Fibroblast of skin of left biceps (primary cell): ENCODE data around the gene MDM1.
A peak's percentile ranks its signal among the peaks of the same experiment; 100 is the strongest.

Experiments
- DNase-seq, 2 experiments: peaks; one replicate each; pipeline ENCODE4 v3.0.0-alpha.2; 2013; ENCODE audit warnings: low read depth in 2 of 2

MDM1 gene

DNA sequence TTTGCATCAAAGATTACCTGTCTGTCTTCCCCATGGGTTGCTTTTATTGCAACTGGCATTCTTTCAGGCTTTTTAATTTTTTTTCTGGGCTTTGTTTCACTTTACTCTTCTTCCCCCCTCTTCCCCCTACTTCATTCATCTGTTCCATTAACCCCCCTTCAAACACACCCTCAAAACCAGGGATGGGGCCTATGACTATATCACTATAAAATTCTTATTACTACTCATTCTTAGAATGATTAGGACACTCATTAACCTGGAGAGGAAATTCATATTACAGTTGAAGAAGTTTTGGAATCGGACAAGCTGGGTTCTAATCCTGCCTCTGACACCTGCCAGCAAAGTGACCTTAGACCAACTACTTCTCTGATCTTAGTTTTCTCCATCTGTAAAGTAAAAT, 24.8 kb upstream of the MDM1 start:
- DNase-seq, result no peak

DNA sequence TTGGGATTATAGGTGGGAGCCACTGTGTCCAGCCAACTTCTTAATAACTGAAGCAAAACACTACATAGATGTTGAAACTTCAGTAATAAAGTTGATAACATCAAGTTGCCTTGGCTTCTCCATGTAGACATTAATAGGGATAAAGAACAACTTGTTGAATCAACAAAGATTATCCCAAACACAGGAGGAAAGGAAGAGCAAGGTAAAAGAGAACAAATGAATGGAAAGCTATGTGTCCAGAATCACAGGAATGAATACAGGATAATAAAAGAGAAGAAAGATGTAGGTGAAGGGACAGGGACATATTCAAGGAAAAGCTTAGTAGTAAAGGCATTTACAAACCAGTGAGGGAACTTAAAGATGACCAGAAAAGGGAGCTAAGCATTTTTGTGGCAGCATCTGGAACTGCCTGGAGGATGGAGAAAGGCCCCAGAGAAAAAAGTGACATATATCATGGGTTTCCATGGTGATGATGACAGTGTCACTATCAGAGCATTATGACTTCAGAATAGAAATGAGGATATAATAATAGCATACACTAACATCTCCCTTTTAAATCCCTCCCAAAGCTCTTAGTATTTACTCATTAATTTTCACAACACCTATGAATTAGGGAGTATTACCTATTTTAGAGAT, 24.0 kb upstream of the MDM1 start:
- no peak for DNase-seq

GRCh38 chr12:68354977-68355541, 22.9 kb upstream of the MDM1 start:
- no peak for DNase-seq

DNA sequence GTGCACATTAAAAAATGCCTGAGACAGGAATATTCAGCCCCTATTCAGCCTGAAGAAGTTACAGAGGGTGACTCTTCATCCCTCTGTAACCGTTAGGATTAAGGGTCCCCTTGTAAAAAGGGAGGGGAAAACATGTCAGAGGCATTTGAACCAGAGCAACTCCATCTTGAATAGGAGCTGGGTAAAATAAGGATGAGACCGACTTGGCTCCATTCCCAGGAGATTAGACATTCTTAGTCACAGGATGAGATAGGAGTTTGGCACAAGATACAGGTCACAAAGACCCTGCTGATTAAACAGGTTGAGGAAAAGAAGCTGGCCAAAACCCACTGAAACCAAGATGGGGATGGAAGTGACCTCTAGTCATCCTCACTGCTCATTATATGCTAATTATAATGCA, 19.9 kb upstream of the MDM1 start:
- no peak for DNase-seq

GRCh38 chr12:68350753-68351152, 18.6 kb upstream of the MDM1 start:
- DNase-seq, result peak in 1 of 2 experiments; percentile 36

- no peak for DNase-seq
Measured at GRCh38 chr12:68349921-68350606, 17.9 kb upstream of the MDM1 start.

DNA sequence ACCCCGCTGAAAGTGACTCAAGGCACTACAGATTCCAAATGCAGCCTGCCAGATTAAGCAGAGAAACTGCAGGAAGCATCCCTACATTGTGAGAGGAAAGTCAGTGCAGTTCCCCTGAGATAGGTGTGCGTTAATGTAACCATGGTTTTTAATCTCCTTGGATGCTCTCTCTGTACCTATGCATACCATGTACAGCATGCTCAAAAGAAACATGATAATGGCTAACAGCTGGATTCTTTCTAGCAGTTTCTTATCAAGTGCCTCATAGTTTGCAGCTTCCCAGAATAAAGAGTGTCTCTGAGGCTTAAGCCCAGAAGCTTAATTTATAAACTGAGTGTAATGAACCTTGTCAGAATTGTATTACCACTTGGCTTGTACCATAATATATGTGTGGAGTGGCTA, 17.1 kb upstream of the MDM1 start:
- DNase-seq, result no peak

DNA sequence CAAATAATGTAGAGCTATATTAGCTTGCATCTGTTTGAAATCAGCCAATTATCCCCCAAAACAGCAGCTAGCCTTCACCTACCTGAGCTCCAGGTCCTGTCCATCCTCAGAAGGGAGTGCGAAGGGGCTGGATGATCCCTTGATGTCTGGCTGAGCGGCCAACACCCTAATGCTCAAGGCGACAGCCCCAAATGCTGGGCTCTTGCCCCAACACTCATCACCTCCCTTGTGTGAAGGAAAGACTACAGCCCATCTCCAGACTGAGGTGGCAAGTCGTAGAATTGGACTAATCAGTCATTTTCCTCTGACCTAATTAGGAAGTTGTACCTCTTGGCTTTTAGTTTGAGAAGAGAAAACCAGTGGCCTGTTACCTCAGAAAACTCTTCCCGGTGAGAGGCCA, 16.3 kb upstream of the MDM1 start:
- no peak for DNase-seq

DNA sequence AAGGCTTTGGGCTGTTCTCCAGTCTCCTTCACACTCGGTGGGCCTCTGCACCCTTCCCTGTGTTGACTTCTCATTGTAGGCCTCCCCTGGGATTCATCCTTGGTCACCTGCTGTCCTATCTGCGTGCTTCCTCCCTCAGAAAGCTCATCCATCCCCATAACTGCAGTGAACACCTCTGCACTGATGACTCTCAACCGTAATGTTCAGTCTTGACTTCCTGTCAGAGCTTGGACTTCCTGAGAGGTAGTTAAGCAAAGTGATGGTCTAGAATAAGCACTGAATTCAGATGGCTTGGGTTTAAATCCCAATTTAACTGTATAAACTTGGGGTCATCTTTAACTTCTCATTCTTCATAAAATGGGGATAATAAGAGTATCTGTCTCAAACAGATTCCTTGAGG, 13.6 kb upstream of the MDM1 start:
- no peak for DNase-seq

DNA sequence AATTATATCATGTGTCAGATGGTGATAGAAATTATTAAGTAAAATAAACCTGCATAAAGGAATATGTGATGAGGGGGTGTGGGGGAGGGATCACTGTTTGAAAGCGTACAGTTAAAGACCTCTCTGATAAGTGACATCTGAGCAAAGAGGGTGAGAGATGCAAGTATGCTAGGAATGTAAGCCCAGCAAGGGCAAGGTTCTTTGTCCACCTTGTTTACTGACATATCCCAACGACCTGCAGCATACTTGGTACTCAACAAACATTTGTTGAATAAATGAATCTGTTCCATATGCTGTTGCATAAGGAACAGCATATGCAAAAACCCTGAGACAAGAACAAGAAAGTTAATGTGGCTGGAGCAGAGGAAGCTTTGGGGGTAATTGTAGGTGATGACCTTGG, 12.0 kb upstream of the MDM1 start:
- DNase-seq, result no peak

- no peak for DNase-seq
Measured at GRCh38 chr12:68342966-68343365, 10.8 kb upstream of the MDM1 start.

DNA sequence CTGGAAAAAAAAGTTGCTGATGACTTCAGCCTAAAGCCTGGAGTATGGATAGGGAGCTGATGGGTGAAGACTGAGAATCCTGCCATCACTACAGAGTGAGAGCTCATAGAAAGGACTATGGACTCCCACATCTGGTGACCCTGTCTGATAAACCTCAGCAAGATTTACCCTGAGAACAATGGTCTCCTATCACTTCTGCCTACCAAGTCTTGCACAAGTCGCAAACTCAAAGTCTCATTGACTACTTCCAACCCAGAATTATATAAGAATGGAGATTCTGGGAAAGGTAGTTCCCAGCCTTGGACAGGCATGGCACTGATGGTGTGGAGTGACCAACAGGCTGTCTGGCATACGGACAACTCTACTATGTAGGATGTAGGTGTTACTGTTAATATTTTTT, 9.7 kb upstream of the MDM1 start:
- no peak for DNase-seq

- no peak for DNase-seq
Measured at GRCh38 chr12:68340404-68341270, 8.5 kb upstream of the MDM1 start.

- no peak for DNase-seq
Measured at GRCh38 chr12:68336889-68337303, 4.7 kb upstream of the MDM1 start.

DNA sequence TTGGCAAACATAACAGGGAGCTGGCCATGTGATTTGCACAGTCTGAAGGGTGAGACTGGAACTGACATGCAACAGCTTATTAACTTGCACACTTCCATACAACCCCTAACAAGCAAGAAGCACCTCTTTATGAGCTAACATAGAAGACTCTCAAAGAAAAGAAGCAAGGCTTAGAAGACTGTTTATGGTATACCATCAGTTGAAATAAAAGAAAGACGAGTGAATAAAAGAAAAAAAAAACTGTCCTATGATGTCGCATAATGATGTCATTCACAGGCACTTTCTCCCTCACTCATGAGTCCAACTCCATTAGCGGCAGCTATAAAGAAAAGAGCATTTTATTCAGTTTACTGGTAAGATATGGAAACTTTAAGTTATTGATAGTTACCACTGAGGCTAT, 3.3 kb upstream of the MDM1 start:
- no peak for DNase-seq

DNA sequence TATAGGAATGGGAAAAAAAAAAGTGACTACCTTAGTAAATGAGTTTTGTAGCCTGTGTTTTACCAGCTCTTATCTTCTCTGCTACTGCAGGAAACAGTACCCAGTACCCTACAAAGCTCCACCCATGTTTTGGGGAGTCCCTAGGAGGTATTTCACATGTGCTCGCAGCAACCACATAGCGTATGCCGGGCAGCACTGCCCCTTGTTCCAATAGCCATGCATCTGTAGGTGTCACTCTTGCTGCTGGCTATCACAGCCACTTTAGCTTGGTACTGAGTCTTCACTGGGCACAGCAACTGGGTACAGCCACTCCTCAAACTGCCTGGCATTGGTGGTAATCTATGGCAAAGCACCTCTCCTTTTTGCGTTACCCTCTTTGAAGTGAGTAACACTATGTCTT, 2.0 kb upstream of the MDM1 start:
- no peak for DNase-seq

- no peak for DNase-seq
Measured at GRCh38 chr12:68332728-68333630, 817 bp upstream of the MDM1 start.

DNA sequence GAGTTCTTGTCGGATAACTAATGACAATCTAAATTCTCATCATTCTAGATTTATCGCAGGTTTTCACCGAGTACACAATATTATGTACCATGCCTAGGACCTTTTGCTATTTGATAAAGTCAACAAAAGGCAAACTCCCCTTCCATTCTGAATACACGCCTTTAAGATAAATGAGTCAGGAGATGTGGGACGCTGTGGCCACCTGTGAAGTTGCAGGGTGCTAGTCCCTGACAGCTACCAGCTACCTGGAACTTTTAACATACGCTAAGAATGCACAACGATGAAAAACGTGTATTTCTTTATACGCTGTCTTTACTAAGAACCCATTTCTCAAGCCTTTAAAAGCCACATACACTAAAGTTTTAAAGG, 678 bp downstream of the MDM1 start:
- DNase-seq, result no peak

DNA sequence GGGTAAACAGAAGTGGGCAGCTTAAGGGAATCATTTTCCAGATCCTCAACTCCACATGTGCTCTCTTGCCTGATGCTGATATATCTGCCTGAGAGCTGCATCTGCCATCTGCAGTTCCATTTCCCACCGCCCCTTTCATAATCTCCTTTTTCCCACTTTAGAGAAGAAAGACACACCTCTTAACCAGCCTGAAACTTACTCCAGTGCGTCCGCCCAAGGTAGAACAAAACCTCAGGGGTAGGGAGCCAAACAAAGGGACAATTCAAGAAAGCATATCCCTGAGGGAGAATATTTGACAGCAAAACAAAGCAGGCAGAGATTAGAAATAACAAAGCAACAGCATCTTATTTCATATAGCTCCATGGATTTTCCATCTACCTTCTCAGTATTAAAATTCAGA, 4.3 kb downstream of the MDM1 start:
- no peak for DNase-seq

DNA sequence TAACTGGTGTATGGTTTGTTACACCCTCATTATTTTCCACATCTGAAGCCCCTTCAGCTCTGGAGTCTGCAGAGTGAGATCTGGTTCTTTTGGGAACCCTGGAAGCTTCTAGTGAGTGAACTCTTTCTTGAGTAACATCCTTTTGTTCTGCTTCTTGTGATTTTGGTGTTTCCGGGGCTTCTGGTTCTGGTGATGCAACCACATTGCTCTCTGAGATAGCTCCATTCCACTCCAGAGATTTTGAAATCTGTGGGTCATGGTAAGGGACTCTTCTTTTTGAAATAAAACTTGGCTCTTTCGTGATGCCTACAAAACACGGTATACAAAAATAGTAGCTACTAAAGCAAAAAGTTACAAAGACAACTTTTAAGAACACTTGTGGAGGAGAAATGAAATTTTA, 5.4 kb downstream of the MDM1 start:
- DNase-seq, result no peak

DNA sequence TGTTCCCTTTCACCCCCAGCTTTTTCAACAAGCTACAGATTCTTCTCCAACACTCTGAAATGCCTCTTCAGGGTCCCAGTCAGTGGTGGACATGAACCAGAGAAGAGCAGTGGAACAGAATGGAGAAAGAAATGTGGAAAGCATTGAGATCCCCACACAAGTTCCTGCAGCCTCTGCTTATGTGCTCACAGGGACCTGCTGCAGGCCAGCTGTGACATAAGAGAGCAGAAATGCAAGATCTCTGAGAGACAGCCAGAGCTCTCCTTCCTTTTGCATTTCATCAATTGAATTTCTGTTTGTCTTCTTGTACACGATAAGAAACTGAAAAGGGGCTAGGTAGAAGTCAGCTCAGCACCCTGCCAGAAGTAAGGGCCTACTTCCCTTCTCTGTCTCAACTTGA, 6.2 kb downstream of the MDM1 start:
- DNase-seq, result no peak

- no peak for DNase-seq
Measured at GRCh38 chr12:68324531-68324930, 7.6 kb downstream of the MDM1 start.
